ENCODE results near the gene GAB3.

GRCh38 chrX:154785716-154786115 is 34.8 kb upstream of the GAB3 start:
- TF ChIP-seq CTCF (IDR thresholded peaks at IDR 0.05) (no peak), EP300 (IDR thresholded peaks at IDR 0.05) (no peak), POLR2AphosphoS5 (IDR thresholded peaks at IDR 0.05) (no peak)
